ENCODE measurements around the gene AGBL4.

The AGBL4 gene

DNA sequence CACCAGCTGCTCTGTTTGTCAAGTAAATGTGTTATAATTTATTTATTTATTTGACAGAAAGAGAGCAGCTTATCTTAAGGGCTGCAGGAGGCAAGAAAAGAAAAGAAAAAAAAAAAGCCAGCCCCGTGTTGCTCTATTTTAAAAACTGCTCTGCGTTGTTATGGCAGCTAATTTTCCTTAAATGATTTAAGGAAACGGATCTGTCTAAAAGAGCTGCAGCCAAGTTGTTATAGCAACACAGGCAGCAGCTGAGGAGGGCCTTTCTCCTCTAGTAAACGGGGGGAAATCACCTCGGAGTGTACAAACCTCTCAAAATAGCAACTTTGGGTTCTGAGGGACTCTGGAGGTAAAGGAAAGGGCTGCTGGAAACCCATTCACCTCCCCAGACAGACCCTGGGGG is 1396.3 kb downstream of the AGBL4 start:
- DNase-seq: peak; percentile 66

DNA sequence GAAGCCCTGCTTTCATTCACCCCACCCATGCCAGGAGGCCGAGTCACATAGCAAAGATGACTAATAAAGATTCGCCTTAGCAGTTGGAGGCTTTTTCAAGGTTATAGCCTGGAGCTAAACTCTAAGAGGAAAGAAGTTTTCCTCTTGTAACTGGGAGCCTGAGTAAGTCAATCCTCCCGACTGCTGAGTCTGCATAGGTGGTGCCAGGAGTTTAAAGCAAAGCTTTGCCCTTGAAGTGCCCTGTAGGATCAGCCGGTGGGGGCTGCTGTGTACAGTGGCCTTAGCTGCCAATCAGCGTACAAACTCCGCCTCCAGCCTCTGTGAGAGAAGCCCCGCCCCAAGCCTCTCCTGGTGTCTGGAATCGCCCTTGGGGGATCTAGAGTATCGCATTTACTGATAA is 1404.2 kb downstream of the AGBL4 start:
- DNase-seq: peak; percentile 66

DNA sequence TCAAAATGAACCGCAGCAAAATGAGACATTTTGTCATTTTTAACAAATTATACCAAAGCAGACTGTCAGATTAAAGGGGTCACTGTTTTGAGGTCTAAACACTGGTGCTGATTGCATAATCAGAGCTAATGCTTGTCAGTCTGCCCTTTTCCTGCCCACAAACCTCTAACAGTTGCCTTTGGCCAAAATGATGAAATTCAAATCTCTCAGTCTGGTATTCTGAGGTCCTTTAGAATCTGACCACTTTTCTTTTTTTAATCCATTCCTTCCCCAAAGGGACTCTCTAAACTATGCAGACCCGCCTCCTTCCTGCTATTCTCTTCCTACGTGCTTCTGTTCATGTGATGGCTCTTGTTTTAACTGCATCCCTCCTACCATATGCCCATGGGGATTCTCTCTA is 1406.5 kb downstream of the AGBL4 start:
- no peak for DNase-seq

DNA sequence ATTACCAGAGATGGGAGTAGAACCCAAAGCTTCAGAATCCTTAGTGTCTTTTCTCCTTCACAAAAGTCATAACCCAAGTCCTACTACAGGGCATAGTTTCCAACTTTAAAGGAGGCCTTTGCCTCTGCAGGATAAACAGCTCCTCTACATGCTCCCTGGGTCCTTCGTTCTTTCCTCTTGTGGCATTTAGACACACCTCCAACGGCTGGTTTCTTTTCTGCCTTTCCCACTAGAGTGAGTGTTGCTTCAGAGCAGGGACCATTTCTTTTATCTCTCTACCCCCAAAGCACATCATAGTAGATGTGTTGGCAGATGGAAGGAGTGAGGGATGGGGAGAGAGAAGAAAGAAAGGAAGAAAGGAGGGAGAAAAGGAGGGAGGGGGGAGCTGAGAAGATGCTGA is 1407.0 kb downstream of the AGBL4 start:
- no peak for DNase-seq

DNA sequence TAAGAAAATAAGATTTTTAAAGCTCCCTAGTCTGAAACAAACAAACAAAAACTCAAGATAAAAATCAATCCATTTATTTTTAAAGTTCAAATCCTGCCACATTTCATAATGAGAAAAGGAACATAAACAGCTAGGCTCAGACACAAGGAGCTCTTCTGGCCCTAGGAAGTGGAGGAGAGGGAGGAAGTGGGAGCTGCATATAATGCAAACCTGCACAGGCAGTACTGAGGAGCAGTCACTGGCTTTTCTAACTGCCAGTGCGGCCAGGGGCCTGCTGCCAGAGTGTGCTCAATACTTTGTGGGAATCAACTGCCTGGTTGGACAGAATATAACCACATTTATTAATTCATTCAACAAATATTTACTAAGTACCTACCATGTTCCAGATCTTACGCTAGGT is 1411.9 kb downstream of the AGBL4 start:
- peak; percentile 26 for DNase-seq

DNA sequence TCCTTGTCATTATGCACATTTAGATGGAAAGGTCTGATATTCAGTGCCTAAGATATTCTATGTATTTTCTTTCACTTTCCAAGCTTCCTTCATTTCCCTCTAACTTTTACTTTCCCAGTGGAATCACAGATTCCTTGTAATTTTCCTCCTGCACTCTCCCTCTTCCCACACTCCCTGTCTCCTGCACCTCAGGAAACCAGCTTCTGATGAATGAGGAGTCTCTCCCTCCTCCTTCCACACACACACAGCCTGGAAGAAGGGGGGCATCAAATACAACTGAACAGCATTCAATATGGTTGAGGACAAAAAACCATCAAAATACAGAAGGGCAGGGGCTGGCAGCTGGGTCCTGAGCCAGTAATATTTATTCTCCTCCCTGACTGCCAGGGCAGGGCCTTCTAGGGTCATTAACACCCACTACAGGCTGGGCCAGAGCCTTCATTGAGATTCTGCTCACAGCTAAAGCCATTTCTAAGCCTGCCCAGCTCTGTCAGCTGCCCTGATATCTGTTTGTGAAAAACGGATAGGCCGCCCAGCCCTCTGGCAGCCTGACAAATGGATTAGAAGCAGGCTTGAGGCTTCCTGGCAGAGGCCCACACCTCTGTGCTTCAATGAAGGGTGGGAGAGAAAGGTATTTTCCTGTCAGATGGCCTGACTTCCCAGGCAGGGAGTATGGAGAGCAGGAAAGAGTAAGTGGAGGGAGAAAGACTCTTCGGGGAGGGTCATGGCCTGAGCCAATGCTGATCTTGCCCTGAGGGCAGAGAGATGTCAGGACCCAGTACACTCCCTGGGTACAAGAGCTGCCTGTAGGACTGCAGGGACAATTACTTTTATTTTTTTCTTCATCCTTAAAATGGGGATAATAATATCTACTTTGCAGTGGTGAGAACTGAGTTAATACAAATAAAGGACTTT is 1412.9 kb downstream of the AGBL4 start:
- DNase-seq: peak; percentile 78

DNA sequence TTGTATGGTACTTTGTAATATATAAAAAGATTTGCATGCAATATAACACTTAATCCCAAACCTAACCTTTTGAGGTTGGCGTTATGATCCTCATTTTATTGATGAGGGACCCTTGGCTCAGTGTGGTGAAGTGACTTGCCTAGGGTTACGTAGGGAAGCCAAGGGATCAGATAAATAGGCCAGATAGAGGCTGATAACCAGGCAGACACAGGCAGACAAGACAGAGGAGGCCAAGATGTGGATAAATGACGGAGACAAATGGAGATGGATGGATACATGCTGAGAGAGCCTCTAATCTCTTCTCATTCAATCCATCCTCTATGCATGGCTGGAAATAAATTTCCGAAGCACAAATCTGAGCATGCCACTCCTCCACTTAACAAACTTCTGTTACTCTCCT is 1414.9 kb downstream of the AGBL4 start:
- no peak for DNase-seq

DNA sequence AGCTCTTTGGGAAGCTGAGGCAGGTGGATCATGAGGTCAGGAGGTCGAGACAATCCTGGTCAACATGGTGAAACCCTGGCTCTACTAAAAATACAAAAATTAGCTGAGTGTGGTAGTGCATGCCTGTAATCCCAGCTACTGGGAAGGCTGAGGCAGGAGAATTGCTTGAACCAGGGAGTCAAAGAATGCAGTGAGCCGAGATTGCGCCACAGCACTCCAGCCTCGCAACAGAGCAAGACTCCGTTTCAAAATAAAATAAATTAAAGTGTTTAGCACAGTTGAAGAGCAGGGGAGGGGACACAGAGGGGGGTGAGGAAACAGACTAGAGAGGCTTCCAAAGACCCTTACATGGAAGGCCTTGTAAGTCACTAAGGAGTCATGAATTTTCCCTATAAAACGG is 1420.5 kb downstream of the AGBL4 start:
- DNase-seq: no peak

DNA sequence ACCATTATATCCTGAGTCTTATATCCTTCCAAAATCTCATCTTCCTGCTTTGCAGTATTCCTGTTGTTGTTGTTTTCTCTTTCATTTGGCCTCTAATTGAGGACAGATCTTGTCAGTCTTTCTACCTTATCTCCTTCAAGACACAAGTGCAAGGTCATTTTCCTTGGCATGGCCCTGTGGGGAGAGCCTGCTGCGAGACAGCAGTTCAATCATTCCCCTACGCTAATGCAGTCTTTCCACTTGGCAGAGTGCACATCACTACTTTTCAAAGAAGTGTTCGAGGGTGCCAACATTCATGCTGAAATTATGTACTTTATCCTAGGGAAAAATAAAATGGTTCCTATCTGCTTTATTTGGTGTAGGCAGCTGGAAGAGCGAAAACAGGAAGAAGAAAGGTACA is 1421.4 kb downstream of the AGBL4 start:
- no peak for DNase-seq

DNA sequence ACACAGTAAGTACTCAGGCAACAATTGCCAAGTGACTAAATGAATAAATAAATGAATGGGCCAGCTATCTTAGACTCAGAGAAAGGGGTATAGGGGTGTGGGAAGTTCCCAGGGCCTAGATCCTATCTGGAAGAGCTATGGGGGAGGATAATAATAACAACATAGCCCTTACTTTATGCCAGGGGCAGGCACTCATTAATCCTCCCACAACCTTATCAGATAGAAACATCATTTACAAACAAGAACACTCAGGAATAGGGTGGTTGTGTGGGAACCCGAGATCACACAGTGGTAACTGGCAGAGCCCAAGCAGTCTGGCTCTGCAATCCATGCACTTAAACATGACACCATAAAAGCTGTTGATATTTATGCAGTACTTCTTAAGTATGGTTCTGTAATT is 1423.6 kb downstream of the AGBL4 start:
- DNase-seq: no peak

DNA sequence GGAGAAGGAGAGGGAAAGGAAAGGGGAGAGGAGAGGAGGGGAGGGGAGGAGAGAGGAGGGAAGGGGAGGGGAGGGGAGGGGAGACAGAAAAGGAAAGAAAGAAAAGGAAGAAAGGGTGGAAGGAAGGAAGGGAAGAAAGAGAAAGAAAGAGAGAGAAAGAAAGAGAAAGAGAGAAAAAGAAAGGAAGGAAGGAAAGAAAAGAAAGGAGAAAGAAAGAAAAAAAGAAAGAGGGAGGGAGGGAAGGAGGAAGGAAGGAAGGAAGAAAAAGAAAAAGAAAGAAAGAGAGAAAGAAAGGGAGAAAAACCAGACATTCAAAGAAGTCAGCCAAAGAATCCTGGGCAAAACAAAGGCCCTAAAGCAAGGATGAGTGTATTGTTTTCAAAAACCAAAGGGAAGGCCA is 1426.1 kb downstream of the AGBL4 start:
- DNase-seq: no peak

DNA sequence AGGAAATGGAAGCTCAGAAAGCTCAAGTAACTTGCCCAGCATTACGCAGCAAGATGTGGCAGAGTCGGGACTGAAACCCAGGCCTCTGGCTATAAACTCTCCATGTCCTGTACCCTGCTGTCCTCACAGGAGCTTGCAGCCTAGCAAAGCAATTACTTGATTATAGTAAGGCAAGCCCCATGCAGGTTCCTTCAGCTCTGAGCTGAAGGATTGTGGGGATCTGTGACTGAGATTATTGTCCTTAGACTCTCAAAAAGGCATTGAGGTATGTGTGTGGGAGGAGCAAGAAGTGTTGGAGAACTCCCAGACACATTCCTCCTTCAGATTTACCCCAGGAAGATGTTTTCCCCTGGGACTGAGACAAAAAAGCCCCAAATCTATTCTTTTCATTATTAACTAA is 1427.7 kb downstream of the AGBL4 start:
- no peak for DNase-seq

DNA sequence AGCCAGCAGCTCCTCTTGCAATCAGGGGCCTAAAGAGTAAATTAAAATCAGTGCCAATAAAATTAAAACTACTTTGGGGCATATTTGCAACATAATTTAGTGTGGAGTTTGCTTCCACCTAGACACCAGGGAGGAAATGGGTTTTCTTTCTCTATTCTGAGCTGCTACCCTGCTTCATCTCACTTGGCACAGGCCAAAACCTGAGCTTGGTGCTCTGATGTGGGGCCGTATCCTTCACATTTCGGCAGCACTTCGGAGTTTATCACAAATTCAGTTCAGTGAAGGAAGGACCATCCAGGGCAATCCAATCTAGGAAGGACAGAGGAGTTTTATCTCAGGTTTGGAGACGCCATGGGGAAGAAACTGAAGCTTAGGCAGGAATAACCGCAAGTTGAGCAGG is 1428.1 kb downstream of the AGBL4 start:
- DNase-seq: no peak

DNA sequence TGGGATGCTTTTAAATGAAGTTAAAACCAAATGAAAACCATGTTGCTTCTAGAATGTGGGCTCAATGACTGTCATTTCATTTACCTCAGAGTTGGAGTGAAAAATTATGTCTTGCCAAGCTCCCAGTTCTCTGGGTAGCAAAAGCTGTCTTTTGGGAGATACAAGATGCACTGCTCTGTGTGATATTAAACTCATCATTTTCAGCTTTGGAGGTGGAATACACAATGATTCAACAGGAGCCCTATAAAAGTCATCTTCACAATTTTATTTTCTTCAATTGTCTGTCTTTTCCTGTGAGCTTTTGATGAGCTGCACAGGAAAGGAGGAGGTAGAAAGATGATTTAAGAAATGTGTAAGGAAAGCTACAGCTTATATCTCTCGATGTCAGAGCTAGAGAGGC is 1431.4 kb downstream of the AGBL4 start:
- no peak for DNase-seq

DNA sequence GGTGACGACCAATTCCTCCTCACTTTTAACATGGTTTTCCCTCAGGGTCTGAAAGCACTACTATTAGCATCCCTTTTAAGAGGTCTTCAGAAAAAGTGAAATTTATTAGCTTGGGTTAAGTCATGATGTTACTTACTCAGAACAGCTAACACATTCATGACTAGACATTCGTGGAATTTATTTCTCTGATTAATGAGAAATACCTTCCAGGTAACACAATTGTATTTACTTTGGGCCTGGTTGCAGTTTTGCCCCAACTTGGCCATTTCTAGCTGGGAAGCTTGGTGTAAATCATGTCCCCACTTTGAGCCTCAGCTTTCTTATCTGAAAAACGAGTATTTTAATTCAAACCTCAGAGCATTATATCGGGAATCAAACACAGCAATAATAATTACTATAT is 1432.6 kb downstream of the AGBL4 start:
- DNase-seq: no peak

DNA sequence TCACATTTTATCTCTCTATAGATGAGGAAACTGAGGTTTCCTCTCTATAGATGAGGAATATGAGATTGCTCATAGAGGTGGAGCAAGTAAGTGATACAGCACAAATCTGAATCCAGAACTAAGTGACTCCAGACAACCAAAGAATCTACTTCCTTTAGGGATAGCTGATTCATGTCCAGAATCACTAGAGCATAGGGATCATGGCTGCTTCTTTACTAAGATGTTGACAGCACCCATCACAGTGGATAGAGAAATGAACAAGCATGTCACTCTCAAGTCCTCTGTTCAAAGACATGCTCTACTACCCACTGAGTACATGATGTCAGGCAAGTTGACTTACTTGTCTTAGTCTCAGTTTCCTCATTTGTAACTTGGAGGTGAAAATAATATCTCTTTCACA is 1435.7 kb downstream of the AGBL4 start:
- no peak for DNase-seq

DNA sequence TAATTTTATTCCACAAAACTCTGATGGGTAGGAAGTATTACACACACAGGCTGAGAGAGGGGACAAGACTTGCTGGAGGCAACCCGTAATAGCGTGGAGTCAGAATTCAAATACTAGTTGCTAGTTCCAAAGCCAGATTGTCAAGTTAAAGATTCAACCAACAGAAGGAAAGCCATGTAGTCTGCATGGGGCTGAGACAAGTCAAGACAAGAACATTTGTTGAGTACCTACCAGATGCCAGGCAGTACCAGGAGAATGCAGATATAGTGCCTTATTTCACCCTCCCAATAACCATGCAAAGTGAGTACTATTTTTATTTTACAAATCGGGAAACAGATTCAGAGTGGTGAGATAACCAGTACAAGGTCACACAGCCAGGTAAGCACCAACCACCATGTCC is 1441.3 kb downstream of the AGBL4 start:
- DNase-seq: no peak

DNA sequence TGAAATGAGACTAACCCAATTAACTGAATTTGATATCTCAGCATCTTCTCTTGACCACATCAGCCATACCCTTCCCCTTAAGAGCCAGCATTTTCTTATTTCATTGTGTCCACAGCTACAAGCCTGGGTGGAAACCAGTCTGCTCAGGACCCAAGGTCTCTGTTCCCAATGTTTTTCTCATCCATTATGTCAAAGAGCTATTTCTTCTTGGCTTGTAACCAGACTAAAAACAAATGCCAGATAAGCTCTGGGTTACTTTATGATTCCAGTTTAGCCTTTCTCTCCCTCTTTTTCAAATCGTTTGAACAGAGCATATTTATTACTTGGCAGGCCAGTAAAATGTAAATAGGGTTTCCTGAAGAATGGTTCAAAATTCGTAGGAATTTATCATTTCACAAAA is 1442.5 kb downstream of the AGBL4 start:
- DNase-seq: no peak

DNA sequence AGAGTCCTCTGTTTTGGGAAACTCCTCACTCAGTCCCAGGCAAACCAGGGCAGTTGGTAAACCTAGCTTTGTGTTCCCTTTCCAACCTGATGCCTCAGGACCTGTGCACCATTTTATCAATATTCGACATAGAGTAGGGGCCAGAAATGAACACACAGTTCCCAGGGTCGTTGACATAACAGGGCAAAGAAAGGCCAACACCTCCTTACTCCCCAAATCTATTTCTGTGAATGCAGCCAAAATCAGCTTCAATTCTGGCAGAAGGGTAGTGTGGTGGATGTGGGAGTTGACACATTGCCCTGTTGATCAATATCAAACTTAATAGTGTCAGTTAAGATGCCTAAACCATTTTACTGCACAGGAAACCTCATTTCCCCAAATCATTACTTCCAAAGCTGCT is 1447.2 kb downstream of the AGBL4 start:
- DNase-seq: no peak

DNA sequence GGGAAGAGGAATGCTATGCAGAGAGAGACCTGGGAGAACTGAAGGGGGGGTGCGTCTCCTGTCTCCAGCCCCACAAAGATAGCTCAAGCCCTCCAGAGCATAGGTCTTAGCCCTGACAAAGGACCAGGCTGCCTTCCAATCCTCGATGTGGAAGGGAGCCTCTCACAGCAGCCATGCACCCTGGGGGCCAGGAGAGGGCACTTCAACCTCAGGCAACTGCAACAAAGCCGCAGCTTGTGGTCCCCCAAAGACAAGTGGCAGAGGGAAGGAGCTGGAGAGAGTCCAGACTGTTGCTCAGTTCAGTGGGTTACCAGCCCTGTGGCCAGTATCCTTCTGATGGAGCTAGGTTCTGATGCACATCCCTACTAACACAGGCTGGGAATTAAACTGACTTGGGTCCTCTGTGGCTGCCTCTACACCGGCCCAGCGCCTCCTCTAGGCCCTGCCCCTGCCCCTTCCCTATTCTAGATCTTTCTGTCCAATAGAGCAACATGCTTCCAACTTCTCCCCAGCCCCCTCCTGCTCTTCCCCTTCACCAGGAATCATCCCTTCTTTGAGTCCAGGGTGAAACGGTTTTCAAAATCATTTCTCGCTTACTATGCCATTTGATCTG is 1451.0 kb downstream of the AGBL4 start:
- DNase-seq: peak; percentile 88

DNA sequence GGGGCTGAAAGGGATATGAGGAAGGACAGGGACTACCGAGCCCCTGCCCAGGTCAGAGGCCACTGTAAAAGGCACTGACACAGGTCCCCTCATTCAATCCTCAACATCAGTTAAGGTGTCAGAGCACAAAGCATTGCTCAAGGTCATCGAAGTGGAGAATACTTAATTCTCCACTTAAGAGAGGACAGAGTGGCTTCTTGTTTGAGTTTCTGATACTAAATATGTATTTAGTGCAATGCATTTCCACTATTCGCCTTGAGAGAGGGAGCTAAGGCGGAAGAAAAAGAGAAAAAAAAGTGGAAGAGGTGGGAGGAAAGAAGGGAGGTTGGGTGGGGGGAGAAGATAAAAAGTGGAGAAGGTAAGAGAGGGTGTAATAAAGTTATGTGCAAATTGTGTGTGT is 1451.6 kb downstream of the AGBL4 start:
- no peak for DNase-seq

DNA sequence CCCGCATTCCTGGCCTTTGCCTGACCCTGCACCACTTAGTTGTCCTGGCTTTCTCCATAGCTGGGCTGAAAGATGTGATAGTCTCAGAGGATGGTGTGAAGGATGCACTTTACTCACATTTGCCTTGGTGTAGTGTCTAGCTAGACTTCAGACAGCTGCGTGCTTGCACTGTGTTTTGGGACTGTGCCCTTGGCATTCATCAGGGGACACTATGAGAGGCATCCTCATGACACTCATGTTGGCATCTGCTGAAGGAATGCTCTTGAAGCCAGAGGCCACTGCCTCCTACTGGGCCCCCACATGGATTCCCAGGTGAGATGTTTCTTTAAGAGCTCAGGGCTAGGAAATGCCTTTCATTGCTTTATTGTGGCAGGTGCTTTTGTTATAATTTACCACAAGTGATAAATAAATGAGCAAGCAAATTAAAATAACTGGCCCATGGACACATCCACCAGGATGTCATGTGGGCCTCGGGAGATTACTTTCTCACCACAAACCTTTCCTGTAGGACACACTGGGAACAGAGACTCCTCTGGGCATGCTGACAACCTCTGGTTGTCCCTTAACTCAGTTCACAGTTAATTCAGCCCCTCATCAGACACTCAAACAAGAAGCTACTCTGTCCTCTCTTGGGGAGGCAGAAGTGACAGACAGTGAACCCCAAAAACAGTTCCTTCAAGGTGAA is 1452.3 kb downstream of the AGBL4 start:
- DNase-seq: no peak

DNA sequence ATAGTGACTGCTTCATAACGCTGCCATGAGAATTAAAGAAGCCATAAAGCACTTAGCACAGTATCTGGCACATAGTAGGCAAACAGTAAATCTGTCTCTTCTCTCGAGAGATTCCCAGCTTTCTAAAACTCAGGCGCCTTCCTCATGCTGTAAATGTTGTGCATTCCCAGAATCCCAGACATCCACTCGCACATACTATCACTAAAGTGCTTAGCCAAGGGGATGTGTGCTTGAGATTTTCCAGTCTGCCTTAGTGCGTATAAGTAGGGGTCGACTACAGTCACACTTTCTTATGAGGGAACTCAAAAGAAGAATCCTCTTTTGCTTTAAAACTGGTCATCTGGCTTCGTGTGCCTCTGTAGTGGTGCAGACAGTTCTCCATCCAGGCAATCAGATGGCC is 1453.2 kb downstream of the AGBL4 start:
- DNase-seq: no peak

DNA sequence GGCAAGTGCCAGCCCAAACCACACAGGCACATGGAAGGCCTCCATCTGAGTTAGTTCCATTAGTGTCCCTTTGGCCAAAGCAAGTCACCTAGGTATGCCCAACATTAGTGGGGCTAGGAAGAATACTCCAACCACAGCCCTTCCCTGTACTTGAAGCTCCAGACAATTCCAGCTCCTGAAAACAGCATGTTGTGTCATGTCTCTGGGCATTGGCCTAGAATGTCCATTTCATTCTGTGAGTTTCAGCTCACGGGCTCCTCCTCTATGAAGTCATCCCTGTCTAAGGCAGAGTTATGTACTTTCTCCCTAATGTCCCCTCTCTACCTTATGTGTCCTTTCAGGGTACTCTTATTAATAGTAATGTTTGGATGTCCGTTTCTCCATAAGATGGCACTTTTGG is 1455.3 kb downstream of the AGBL4 start:
- DNase-seq: no peak

Data from NCI-H69 (cell line).